GM23338 (cell line): ENCODE results near the gene PLXNA2. TPM values are rescaled to one million over a fixed set of nuclear protein-coding genes. Genes with fewer than 3 reads are reported as not detected.

ENCODE experiments used
- ATAC-seq: fragments of 200-7000 bp; cut with Tn5 transposase; 3 replicates; pipeline ENCODE4 v1.9.1; 2020
- DNase-seq: peaks from one replicate; pipeline ENCODE4 v3.0.0-alpha.2; 2015; ENCODE audit warnings: low spot score
- H2AFZ ChIP-seq: fragments of 200-600 bp; sonication (generic); 2 replicates; pipeline ENCODE4 v1.8.0; 2016; ENCODE audit warnings: antibody characterized with exemption, mild to moderate bottlenecking, moderate library complexity
- H3F3A ChIP-seq: fragments of 200-600 bp; sonication (generic); replicated peaks from 2 replicates; pipeline ENCODE4 v1.8.0; 2017; ENCODE audit warnings: antibody characterized with exemption, mixed run types, low read depth
- H3K27ac ChIP-seq: fragments of 200-600 bp; sonication (generic); 2 replicates; pipeline ENCODE4 v1.6.1; 2016; ENCODE audit warnings: low read depth
- H3K27me3 ChIP-seq: fragments of 200-600 bp; sonication (generic); 2 replicates; pipeline ENCODE4 v1.8.0; 2016; ENCODE audit warnings: mild to moderate bottlenecking, mixed run types, moderate library complexity; ENCODE audit not compliant: insufficient read depth
- H3K36me3 ChIP-seq: fragments of 200-600 bp; sonication (generic); 2 replicates; pipeline ENCODE4 v1.8.0; 2016; ENCODE audit warnings: mild to moderate bottlenecking; ENCODE audit not compliant: insufficient read depth
- H3K4me1 ChIP-seq: fragments of 200-600 bp; sonication (generic); 2 replicates; pipeline ENCODE4 v1.8.0; 2016; ENCODE audit warnings: mild to moderate bottlenecking, moderate library complexity; ENCODE audit not compliant: insufficient read depth
- H3K4me2 ChIP-seq: fragments of 200-600 bp; sonication (generic); 2 replicates; pipeline ENCODE4 v1.7.1; 2017; ENCODE audit warnings: mixed run types
- H3K4me3 ChIP-seq: fragments of 200-600 bp; sonication (generic); 2 replicates; pipeline ENCODE4 v1.6.1; 2016; ENCODE audit warnings: mixed run types
- H3K79me2 ChIP-seq: fragments of 200-600 bp; sonication (generic); replicated peaks from 2 replicates; pipeline ENCODE4 v1.8.0; 2017; ENCODE audit warnings: mild to moderate bottlenecking; ENCODE audit not compliant: insufficient read depth
- H3K9me2 ChIP-seq: fragments of 200-600 bp; sonication (generic); 2 replicates; pipeline ENCODE4 v1.8.0; 2017; ENCODE audit not compliant: insufficient read depth
- H4K20me1 ChIP-seq: fragments of 200-600 bp; sonication (generic); replicated peaks from 2 replicates; pipeline ENCODE4 v1.8.0; 2017; ENCODE audit warnings: mild to moderate bottlenecking; ENCODE audit not compliant: insufficient read depth
- H3K27ac Mint-ChIP-seq: 2 replicates; pipeline ENCODE4 v1.8.0; 2020; ENCODE audit warnings: inconsistent platforms, mild to moderate bottlenecking, moderate library complexity, mixed read lengths
- H3K27me3 Mint-ChIP-seq: 3 replicates; pipeline ENCODE4 v1.8.0; 2022; ENCODE audit warnings: low read depth, mild to moderate bottlenecking, moderate library complexity, mixed read lengths, inconsistent platforms; ENCODE audit not compliant: insufficient read depth, poor library complexity
- H3K36me3 Mint-ChIP-seq: 3 replicates; pipeline ENCODE4 v1.8.0; 2021; ENCODE audit warnings: low read depth, mild to moderate bottlenecking, inconsistent platforms, moderate library complexity, mixed read lengths
- H3K4me1 Mint-ChIP-seq: 3 replicates; pipeline ENCODE4 v1.8.0; 2020; ENCODE audit warnings: mild to moderate bottlenecking, inconsistent platforms, mixed read lengths
- H3K4me3 Mint-ChIP-seq: 3 replicates; pipeline ENCODE4 v1.8.0; 2021; ENCODE audit warnings: moderate library complexity, mild to moderate bottlenecking, inconsistent platforms, mixed read lengths
- H3K9me3 Mint-ChIP-seq: 3 replicates; pipeline ENCODE4 v1.8.0; 2020; ENCODE audit warnings: moderate library complexity, mild to moderate bottlenecking, inconsistent platforms, mixed read lengths
- CREB1 ChIP-seq: fragments of 250-450 bp; sonication (Bioruptor Pico); IDR thresholded peaks from 2 replicates; pipeline ENCODE4 v1.5.0; 2020; ENCODE audit warnings: low read depth, mild to moderate bottlenecking, moderate library complexity
- EZH2phosphoT487 ChIP-seq: fragments of 200-600 bp; sonication (generic); IDR thresholded peaks from one replicate; pipeline ENCODE4 v1.8.1; 2018; ENCODE audit warnings: antibody characterized with exemption; ENCODE audit not compliant: unreplicated experiment
- JUNB ChIP-seq: IDR thresholded peaks from one replicate; pipeline ENCODE4 v1.6.1; 2016; ENCODE audit warnings: antibody characterized with exemption; ENCODE audit not compliant: unreplicated experiment
- ZNF114 ChIP-seq: fragments of 250-450 bp; sonication (Bioruptor Pico); IDR thresholded peaks from 2 replicates; pipeline ENCODE4 v1.5.0; 2020; ENCODE audit warnings: mild to moderate bottlenecking, moderate library complexity
- ZNF462 ChIP-seq: fragments of 250-450 bp; sonication (Bioruptor Pico); IDR thresholded peaks from 2 replicates; pipeline ENCODE4 v1.5.0; 2020; ENCODE audit warnings: mild to moderate bottlenecking, moderate library complexity
- polyA plus RNA-seq: library from polyadenylated mRNA; unstranded; fragments of >200 nt; fragmentation: Nextera tagmentation; extraction: Ambion mirVana; gene quantifications from 2 replicates; pipeline ENCODE4 v1.2.1, GENCODE V29; 2016
- total RNA-seq: library from RNA; depleted of rRNA; stranded (reverse); fragments of >200 nt; shearing (Covaris generic); gene quantifications from 2 replicates; pipeline ENCODE4 v1.2.3, GENCODE V29; 2014

The PLXNA2 gene
- total and polyA plus RNA-seq, 2 experiments from 2014 or later: 0.40 to 1.8 TPM

GRCh38 chr1:208093046-208093445, 151.1 kb downstream of the PLXNA2 start:
- H4K20me1 ChIP-seq: no peaks in the 10 kb centered on the region
- no peak for DNase-seq
- H3K36me3 ChIP-seq: no peaks in the 10 kb centered on the region
- H3F3A ChIP-seq: no peaks in the 10 kb centered on the region
- peaks cover 7% of the 10 kb centered on the region for H3K4me1 Mint-ChIP-seq
- no peak overlapping the region for H3K27ac ChIP-seq
- no peaks in the 10 kb centered on the region for H3K79me2 ChIP-seq
- H3K4me3 ChIP-seq: no peak overlapping the region
- no peaks in the 10 kb centered on the region for H3K9me2 ChIP-seq
- no peak for TF ChIP-seq CREB1
- no peak for TF ChIP-seq JUNB
- TF ChIP-seq ZNF462 (CRISPR knock-in tag): no peak
- no peak for TF ChIP-seq EZH2phosphoT487
- TF ChIP-seq ZNF114 (CRISPR knock-in tag): no peak
- no peak overlapping the region for H2AFZ ChIP-seq
- H3K27me3 ChIP-seq: no peaks in the 10 kb centered on the region
- peaks cover 5% of the 10 kb centered on the region; the same call in 1 of the 2 replicates for H3K4me1 ChIP-seq
- no peak for ATAC-seq
- H3K36me3 Mint-ChIP-seq: no peaks in the 10 kb centered on the region
- no peak overlapping the region for H3K4me3 Mint-ChIP-seq
- no peaks in the 10 kb centered on the region for H3K9me3 Mint-ChIP-seq
- no peak overlapping the region for H3K27ac Mint-ChIP-seq
- H3K4me2 ChIP-seq: no peak overlapping the region
- peaks cover 3% of the 10 kb centered on the region for H3K27me3 Mint-ChIP-seq
